ENCODE data around the gene RNF222. TPM values are rescaled to one million over a fixed set of nuclear protein-coding genes. Genes with fewer than 3 reads are reported as not detected.
A peak's percentile ranks its signal among the peaks of the same experiment; 100 is the strongest.

The RNF222 gene, protein sequence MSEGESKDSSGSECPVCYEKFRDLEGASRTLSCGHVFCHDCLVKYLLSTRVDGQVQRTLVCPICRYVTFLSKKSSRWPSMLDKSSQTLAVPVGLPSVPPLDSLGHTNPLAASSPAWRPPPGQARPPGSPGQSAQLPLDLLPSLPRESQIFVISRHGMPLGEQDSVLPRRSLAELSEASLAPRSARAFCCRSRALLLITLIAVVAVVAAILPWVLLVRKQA
- total RNA-seq, result under 0.01 and 0.38 TPM in 2 replicates

DNA sequence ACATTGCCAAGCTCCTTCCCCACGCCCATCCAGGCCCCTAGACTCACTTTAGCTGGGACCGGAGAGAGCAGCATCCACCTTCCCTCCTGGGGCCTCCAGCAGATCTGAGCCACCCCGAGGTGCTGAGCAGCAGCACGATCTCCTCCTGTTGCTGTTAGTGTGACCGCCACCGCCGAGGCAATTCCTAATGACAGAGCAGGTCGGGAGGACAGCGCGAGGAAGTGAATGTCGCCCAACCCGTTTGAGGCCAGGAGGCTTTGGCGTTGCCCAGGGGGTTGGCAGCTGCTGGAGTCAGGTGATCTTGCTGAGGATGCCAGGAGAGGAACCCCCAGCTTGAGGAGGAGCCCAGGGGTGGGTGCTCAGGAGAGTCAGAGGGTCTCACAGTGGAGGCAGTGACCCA is at the start of gene RNF222:
Gene RNF222 (minus strand): TSS at position 192 of the 400 bp plus-strand sequence. CDS start 4,366 bp downstream, outside the sequence.
- TF ChIP-seq, protein P1, sequence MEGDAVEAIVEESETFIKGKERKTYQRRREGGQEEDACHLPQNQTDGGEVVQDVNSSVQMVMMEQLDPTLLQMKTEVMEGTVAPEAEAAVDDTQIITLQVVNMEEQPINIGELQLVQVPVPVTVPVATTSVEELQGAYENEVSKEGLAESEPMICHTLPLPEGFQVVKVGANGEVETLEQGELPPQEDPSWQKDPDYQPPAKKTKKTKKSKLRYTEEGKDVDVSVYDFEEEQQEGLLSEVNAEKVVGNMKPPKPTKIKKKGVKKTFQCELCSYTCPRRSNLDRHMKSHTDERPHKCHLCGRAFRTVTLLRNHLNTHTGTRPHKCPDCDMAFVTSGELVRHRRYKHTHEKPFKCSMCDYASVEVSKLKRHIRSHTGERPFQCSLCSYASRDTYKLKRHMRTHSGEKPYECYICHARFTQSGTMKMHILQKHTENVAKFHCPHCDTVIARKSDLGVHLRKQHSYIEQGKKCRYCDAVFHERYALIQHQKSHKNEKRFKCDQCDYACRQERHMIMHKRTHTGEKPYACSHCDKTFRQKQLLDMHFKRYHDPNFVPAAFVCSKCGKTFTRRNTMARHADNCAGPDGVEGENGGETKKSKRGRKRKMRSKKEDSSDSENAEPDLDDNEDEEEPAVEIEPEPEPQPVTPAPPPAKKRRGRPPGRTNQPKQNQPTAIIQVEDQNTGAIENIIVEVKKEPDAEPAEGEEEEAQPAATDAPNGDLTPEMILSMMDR (IDR thresholded peaks at IDR 0.05; ENCODE audit: insufficient read depth, low read length, severe bottlenecking), result no peak
- H3K36me3 ChIP-seq (ENCODE audit: control insufficient read depth, insufficient read depth, low read length), result no peaks in the 10 kb centered on the region
- DNase-seq (ENCODE audit: low read depth) (no peak), FAIRE-seq (peak; percentile 13)
- no peaks in the 10 kb centered on the region for H3K27me3 ChIP-seq (ENCODE audit: control insufficient read depth, insufficient read depth, low read length)
- no peak within 1 kb of the TSS for H3K4me3 ChIP-seq (ENCODE audit: low read depth, low read length)

DNA sequence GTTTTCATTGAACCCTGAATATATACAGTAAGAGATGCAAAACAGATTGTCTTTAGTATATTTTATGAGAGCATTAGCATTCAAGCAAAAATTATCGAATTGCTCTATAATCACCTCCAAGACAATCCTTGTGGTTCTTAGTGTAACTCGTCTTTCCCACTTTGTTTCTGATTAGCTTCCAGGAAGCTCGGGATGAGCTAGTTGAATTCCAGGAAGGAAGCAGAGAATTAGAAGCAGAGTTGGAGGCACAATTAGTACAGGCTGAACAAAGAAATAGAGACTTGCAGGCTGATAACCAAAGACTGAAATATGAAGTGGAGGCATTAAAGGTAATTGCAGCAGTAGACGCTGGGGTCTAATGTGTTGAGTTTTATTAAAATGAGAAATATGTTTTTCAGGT is 47.9 kb upstream of the RNF222 start:
- no peak for DNase-seq (ENCODE audit: low read depth)
- FAIRE-seq, result no peak
- H3K4me3 ChIP-seq (ENCODE audit: low read depth, low read length), result no peak overlapping the region
- TF ChIP-seq, protein P1 (IDR thresholded peaks at IDR 0.05; ENCODE audit: insufficient read depth, low read length, severe bottlenecking), result no peak
- H3K36me3 ChIP-seq (ENCODE audit: control insufficient read depth, insufficient read depth, low read length), result peaks cover 12% of the 10 kb centered on the region
- H3K27me3 ChIP-seq (ENCODE audit: control insufficient read depth, insufficient read depth, low read length), result no peaks in the 10 kb centered on the region

DNA sequence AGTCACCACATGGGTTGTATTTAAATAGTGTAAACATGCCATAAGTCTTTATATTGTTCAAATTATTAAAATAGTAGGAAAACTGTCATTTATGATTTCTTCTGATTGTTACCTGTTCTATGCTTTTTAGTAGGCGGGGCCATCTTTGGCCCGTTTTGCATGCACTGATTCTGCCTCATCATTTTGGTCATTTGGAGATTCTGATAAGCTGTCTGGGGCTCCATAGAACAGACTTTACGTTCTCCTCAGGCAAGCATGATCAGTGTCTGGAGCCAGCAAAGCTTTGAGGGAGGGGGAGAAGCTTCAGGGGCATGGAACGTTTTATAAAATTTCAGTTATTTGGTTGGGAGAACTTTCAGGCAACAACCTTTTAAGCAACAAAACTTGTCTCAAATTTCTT is 46.9 kb upstream of the RNF222 start:
- no peak for FAIRE-seq
- Histone ChIP-seq H3K4me3 (ENCODE audit: low read depth, low read length) (no peak overlapping the region), H3K27me3 (ENCODE audit: control insufficient read depth, insufficient read depth, low read length) (no peaks in the 10 kb centered on the region), H3K36me3 (ENCODE audit: control insufficient read depth, insufficient read depth, low read length) (peaks cover 12% of the 10 kb centered on the region)
- DNase-seq (ENCODE audit: low read depth), result no peak
- TF ChIP-seq, protein P1 (IDR thresholded peaks at IDR 0.05; ENCODE audit: insufficient read depth, low read length, severe bottlenecking), result no peak

DNA sequence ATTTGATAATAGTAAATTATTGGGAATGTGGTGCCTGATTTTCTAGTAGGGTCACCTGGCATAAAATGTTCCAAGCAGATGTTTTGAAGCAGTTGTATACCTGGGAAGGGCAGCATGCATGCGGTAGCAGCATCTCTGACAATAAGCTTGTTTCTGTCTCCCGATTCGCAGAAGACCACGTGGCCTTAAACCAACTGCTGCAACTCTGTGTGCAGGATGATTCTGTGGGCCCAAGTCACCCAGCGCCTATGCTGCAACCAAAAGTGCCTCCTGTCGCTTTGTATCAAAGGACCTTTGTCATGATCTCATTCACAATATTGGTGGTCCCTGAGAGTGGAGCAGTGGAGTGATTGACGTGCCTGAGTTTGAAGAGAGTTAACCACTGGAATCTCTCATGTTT is 46.1 kb upstream of the RNF222 start:
- TF ChIP-seq, protein P1 (IDR thresholded peaks at IDR 0.05; ENCODE audit: insufficient read depth, low read length, severe bottlenecking), result no peak
- Histone ChIP-seq H3K36me3 (ENCODE audit: control insufficient read depth, insufficient read depth, low read length) (peaks cover 12% of the 10 kb centered on the region), H3K4me3 (ENCODE audit: low read depth, low read length) (no peak overlapping the region), H3K27me3 (ENCODE audit: control insufficient read depth, insufficient read depth, low read length) (no peaks in the 10 kb centered on the region)
- no peak for FAIRE-seq
- DNase-seq (ENCODE audit: low read depth), result no peak

DNA sequence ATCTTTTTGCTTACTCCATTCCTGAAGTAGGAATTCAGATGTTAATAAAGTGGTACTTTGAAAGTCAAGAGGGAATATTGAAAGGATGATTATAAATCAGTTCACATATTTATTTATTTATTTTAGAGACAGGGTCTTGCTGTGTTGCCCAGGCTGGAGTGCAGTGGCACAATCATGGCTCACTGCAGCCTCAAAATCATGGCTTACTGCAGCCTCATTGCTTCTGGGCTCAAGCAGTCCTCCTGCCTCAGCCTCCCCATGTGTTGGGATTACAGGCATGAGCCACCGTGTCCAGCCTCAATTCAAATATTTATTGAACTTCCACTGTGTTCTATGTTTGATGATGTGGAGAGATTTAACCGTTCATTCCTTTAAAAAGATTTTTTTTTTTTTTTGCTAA is 44.7 kb upstream of the RNF222 start:
- no peak for FAIRE-seq
- no peak for DNase-seq (ENCODE audit: low read depth)
- no peaks in the 10 kb centered on the region for H3K27me3 ChIP-seq (ENCODE audit: control insufficient read depth, insufficient read depth, low read length)
- H3K36me3 ChIP-seq (ENCODE audit: control insufficient read depth, insufficient read depth, low read length), result peaks cover 13% of the 10 kb centered on the region
- H3K4me3 ChIP-seq (ENCODE audit: low read depth, low read length), result no peak overlapping the region
- TF ChIP-seq, protein P1 (IDR thresholded peaks at IDR 0.05; ENCODE audit: insufficient read depth, low read length, severe bottlenecking), result no peak

DNA sequence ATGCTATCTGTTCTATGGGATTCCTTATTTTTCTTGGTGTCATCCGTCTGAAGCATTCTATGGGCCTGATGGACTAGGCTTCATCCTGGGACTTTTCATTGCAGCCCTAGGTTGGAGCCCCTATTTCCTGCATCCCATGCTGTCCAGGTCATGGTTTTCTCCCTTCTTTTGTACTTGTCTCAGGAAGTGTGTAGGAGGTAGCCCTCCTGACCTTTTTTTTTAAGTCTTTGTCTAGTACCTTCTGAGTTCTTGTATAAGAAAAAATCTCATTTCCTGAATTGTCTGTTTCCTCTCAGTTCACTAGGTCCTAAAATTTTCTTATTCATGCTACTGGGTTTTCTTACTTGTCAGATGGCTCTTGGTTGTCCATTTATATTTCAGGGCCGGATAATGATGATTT is 44.1 kb upstream of the RNF222 start:
- H3K4me3 ChIP-seq (ENCODE audit: low read depth, low read length), result no peak overlapping the region
- FAIRE-seq, result no peak

More for the DNA sequence above, 44.1 kb upstream of the RNF222 start:
- Histone ChIP-seq H3K27me3 (ENCODE audit: control insufficient read depth, insufficient read depth, low read length) (no peaks in the 10 kb centered on the region), H3K36me3 (ENCODE audit: control insufficient read depth, insufficient read depth, low read length) (peaks cover 11% of the 10 kb centered on the region)
- no peak for DNase-seq (ENCODE audit: low read depth)
- TF ChIP-seq, protein P1 (IDR thresholded peaks at IDR 0.05; ENCODE audit: insufficient read depth, low read length, severe bottlenecking), result no peak
